K562 (cell line): ENCODE results near the gene NEURL1B. TPM values are rescaled to one million over a fixed set of nuclear protein-coding genes. Genes with fewer than 3 reads are reported as not detected.

Experiments
- ATAC-seq: fragments of 200-7000 bp; cut with Tn5 transposase; 3 replicates; pipeline ENCODE4 v1.9.1; 2020; ENCODE audit warnings: moderate library complexity
- BruUV-seq: library from RNA; stranded (reverse); fragments of 400-500 nt; replicated peaks from 2 replicates; lab custom pipeline; 2021; lab: Mats Ljungman, UMichigan
- CTCF ChIA-PET: fragments of 300-600 bp; formaldehyde crosslinking; extraction: SDS; loops from one replicate; lab custom pipeline; 2021; ENCODE audit warnings: low intra/inter-chr PET ratio; lab: Yijun Ruan, JAX
- POLR2A ChIA-PET: fragments of 300-600, 350-650 bp; sonication (Branson Sonifier 250); formaldehyde crosslinking; extraction: SDS; loops from one replicate; lab custom pipeline; 2021; ENCODE audit warnings: antibody characterized with exemption, inconsistent platforms; lab: Yijun Ruan, JAX
- DNase-seq, 4 experiments: peaks; one replicate each; pipeline versions ENCODE4 v3.0.0 to v3.0.0-alpha.2; 2011 to 2018; ENCODE audit warnings: low spot score in 3 of 4, mixed read lengths in 3 of 4; ENCODE audit errors: extremely low read depth in 1 of 4
- FAIRE-seq: peaks from 2 replicates; lab custom pipeline; 2011; peaks lifted over from hg19 to GRCh38; lab: Jason Lieb, UNC
- H2AFZ ChIP-seq: 2 replicates; pipeline ENCODE4 v1.6.0; 2011; ENCODE audit warnings: low read depth, low read length, control low read depth, inconsistent platforms
- H3K27ac ChIP-seq: fragments of 200-600 bp; 3 replicates; pipeline ENCODE4 v1.8.0; 2011; ENCODE audit warnings: low read depth, mild to moderate bottlenecking, control low read depth, inconsistent platforms, low read length, moderate library complexity, mixed read lengths; ENCODE audit errors: extremely low read depth
- H3K27me3 ChIP-seq, 2 experiments: fragments of 300-600 bp in 1 of 2; 2 replicates in 1 of 2; 3 replicates in 1 of 2; pipeline versions ENCODE4 v1.6.0 to v1.8.0; 2011; ENCODE audit warnings: inconsistent platforms in 2 of 2, low read length in 2 of 2, mild to moderate bottlenecking in 1 of 2, mixed read lengths in 1 of 2, moderate library complexity in 1 of 2; ENCODE audit not compliant: control insufficient read depth in 2 of 2, insufficient read depth in 2 of 2
- H3K36me3 ChIP-seq: fragments of 300-600 bp; 3 replicates; pipeline ENCODE4 v1.8.0; 2011; ENCODE audit warnings: mild to moderate bottlenecking, low read length, inconsistent platforms; ENCODE audit not compliant: control insufficient read depth, insufficient read depth
- H3K4me1 ChIP-seq, 2 experiments: fragments of 200-600 bp in 1 of 2; replicated peaks in 1 of 2; 2 replicates in 1 of 2; 3 replicates in 1 of 2; pipeline versions ENCODE4 v1.5.1 to v1.8.0; 2011; ENCODE audit warnings: inconsistent platforms in 2 of 2, low read length in 2 of 2, mild to moderate bottlenecking in 1 of 2, mixed read lengths in 1 of 2, moderate library complexity in 1 of 2; ENCODE audit not compliant: control insufficient read depth in 2 of 2, insufficient read depth in 2 of 2
- H3K4me2 ChIP-seq: 2 replicates; pipeline ENCODE4 v1.6.1; 2011; ENCODE audit warnings: low read length, control low read depth, inconsistent platforms, mixed read lengths; ENCODE audit not compliant: insufficient read depth
- H3K4me3 ChIP-seq: fragments of 200-600 bp; sonication (generic), shearing (Covaris generic); 2 replicates; pipeline ENCODE4 v1.5.1; 2016; ENCODE audit warnings: control low read depth, inconsistent platforms
- H3K79me2 ChIP-seq: fragments of 200-600 bp; 3 replicates; pipeline ENCODE4 v1.8.0; 2011; ENCODE audit warnings: low read length, inconsistent platforms; ENCODE audit not compliant: control insufficient read depth, insufficient read depth
- H3K9ac ChIP-seq, 2 experiments: 2 replicates each; pipeline versions ENCODE4 v1.6.0 to v1.6.1; 2011; ENCODE audit warnings: low read depth in 2 of 2, low read length in 2 of 2, control low read depth in 1 of 2, inconsistent platforms in 1 of 2, mild to moderate bottlenecking in 1 of 2, mixed read lengths in 1 of 2; ENCODE audit not compliant: insufficient read depth in 1 of 2
- H3K9me1 ChIP-seq: one replicate; pipeline ENCODE4 v1.6.0; 2011; ENCODE audit warnings: inconsistent platforms, mild to moderate bottlenecking, low read length, moderate library complexity; ENCODE audit not compliant: control insufficient read depth, insufficient read depth
- H3K9me3 ChIP-seq: replicated peaks from 2 replicates; pipeline ENCODE4 v1.5.1; 2011; ENCODE audit warnings: low read depth, low read length, inconsistent platforms; ENCODE audit not compliant: control insufficient read depth, insufficient read depth
- H4K20me1 ChIP-seq: replicated peaks from 2 replicates; pipeline ENCODE4 v1.6.1; 2011; ENCODE audit warnings: low read length, inconsistent platforms, mixed read lengths; ENCODE audit not compliant: control insufficient read depth, insufficient read depth
- SRSF3 ChIP-seq: fragments of 200-400 bp; formaldehyde crosslinking; IDR thresholded peaks from 2 replicates; pipeline ENCODE4 v1.6.1; 2016; ENCODE audit warnings: mild to moderate bottlenecking, low read length, moderate library complexity; ENCODE audit not compliant: insufficient read depth
- WHSC1 ChIP-seq: IDR thresholded peaks from one replicate; pipeline ENCODE4 v1.6.1; 2012; ENCODE audit warnings: low read length, control low read depth, inconsistent platforms
- ZNF232 ChIP-seq: sonication (generic); formaldehyde crosslinking; IDR thresholded peaks from 2 replicates; pipeline ENCODE4 v1.8.0; 2022; ENCODE audit warnings: mild to moderate bottlenecking, missing genetic modification reagents
- ZNF277 ChIP-seq: fragments of 250-450 bp; sonication (Bioruptor Pico); IDR thresholded peaks from 2 replicates; pipeline ENCODE4 v1.8.0; 2022; ENCODE audit warnings: inconsistent platforms, mild to moderate bottlenecking, moderate library complexity, borderline replicate concordance
- WGBS: fragments of 100-300 bp; shearing (Covaris generic); methylation state at CpG from one replicate; pipeline ENCODE4 v1.1.6; 2016; ENCODE audit warnings: low coverage, mixed read lengths; ENCODE audit not compliant: insufficient coverage; ENCODE audit errors: missing lambda C conversion rate; 5-methylcytosine and 5-hydroxymethylcytosine counted together
- in situ Hi-C: fragments of 300-500 bp; cut with MboI; formaldehyde crosslinking; loops from 4 replicates; pipeline ENCODE4 v1.15.0; 2018; ENCODE audit warnings: inconsistent platforms, mixed read lengths
- intact Hi-C: fragments of 100-400 bp; cut with micrococcal nuclease; formaldehyde crosslinking; loops from 2 replicates; pipeline ENCODE4 v1.14.2; 2022
- polyA plus RNA-seq, 8 experiments: library from polyadenylated mRNA; depleted of rRNA in 4 of 8; stranded (reverse) in 5 of 8; unstranded in 3 of 8; fragments of >200 nt; fragmentation: Nextera tagmentation in 2 of 8; fragmentation: Illumina TruSeq in 1 of 8; extraction: Ambion mirVana in 2 of 8; extraction: Trizol in 1 of 8; gene quantifications; 2 replicates each; pipeline versions ENCODE4 v1.2.1 to v1.2.3, GENCODE V29; 2011 to 2014; ENCODE audit warnings: inconsistent platforms in 1 of 8, missing spikeins in 1 of 8
- total RNA-seq, 7 experiments: library from RNA; depleted of rRNA in 6 of 7; stranded (reverse); fragments of >200 nt in 6 of 7; fragmentation: Illumina TruSeq in 2 of 7; extraction: Trizol in 2 of 7; gene quantifications; 2 replicates each; pipeline versions ENCODE4 v1.2.1 to v1.2.3, GENCODE V29; 2011 to 2021; ENCODE audit warnings: low replicate concordance in 1 of 7

The NEURL1B gene
- total and polyA plus RNA-seq, 9 of the 15 experiments (the other 6 are each of a cell fraction or from before 2014, with no cell fraction given): 0.04 TPM; not detected in 8

GRCh38 chr5:172733974-172734346 is 92.9 kb downstream of the NEURL1B start:
- no peaks in the 10 kb centered on the region for H4K20me1 ChIP-seq
- in situ Hi-C loops (no loop called here), intact Hi-C loops (no loop called here)
- 26% methylated on average over 4 of the region's 4 CpGs for WGBS
- H3K9me1 ChIP-seq: no peaks in the 10 kb centered on the region
- H3K9me3 ChIP-seq: no peaks in the 10 kb centered on the region
- ATAC-seq: peak; percentile 24
- CTCF ChIA-PET: no interaction called here
- no peak for DNase-seq
- peaks cover 0 to 16% of the 10 kb centered on the region in 2 experiments; a peak in 2 of 5 replicates for H3K4me1 ChIP-seq
- no peak overlapping the region for H3K4me2 ChIP-seq
- H3K27ac ChIP-seq: no peak overlapping the region
- no TSS peak for BruUV-seq
- no peak overlapping the region for H3K4me3 ChIP-seq
- H3K27me3 ChIP-seq: peaks cover 0 to 16% of the 10 kb centered on the region in 2 experiments; a peak in 2 of 5 replicates
- H3K36me3 ChIP-seq: no peaks in the 10 kb centered on the region
- TF ChIP-seq WHSC1: no peak
- TF ChIP-seq SRSF3: no peak
- no peak for TF ChIP-seq ZNF232 (CRISPR knock-in tag)
- no peak for TF ChIP-seq ZNF277 (CRISPR knock-in tag)
- H2AFZ ChIP-seq: peak overlapping the region; percentile 35
- FAIRE-seq: no peak
- H3K79me2 ChIP-seq: no peaks in the 10 kb centered on the region
- POLR2A ChIA-PET: interaction anchor here (0.9 to 1.7 kb wide), 4 partner anchors 15 to 37 kb away, joined by 3 to 10 read pairs (median 4); partner anchors contain the start of gene DUSP1
- peak overlapping the region in 1 of 2 experiments; percentile 82; a peak in 1 of 4 replicates for H3K9ac ChIP-seq
